ENCODE results near the gene OR2K2.
"Not testable (repeated sequence)": the region's sequence is repeated elsewhere in the genome, so short reads cannot be mapped to it uniquely, and the experiment has no call there.

OR2K2 gene, protein sequence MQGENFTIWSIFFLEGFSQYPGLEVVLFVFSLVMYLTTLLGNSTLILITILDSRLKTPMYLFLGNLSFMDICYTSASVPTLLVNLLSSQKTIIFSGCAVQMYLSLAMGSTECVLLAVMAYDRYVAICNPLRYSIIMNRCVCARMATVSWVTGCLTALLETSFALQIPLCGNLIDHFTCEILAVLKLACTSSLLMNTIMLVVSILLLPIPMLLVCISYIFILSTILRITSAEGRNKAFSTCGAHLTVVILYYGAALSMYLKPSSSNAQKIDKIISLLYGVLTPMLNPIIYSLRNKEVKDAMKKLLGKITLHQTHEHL

DNA sequence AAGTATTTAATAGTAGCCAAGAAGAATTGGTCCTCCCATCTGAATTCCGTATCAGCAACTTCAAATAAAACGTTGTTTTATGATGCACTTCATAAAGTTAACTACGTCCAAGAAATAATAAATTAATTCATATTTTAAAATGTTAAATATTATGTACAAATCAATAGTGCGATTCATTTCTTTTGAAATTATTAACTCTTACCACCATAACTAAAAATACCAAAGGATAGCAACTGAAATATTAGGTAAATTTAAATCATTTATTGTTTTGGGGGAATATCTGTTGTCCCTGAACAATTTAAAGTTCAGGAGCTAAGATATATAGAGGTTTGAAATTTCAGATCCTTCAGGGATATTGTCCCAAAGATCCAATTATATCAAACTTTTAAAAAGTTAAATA lies at the start of gene OR2K2:
Gene OR2K2, minus strand, starts transcription at position 101 of the 400 bp plus-strand sequence. CDS start 1,791 bp downstream, outside the sequence.
- no peak for DNase-seq (ENCODE audit: low read depth in 2 of 3, low spot score in 2 of 3)

DNA sequence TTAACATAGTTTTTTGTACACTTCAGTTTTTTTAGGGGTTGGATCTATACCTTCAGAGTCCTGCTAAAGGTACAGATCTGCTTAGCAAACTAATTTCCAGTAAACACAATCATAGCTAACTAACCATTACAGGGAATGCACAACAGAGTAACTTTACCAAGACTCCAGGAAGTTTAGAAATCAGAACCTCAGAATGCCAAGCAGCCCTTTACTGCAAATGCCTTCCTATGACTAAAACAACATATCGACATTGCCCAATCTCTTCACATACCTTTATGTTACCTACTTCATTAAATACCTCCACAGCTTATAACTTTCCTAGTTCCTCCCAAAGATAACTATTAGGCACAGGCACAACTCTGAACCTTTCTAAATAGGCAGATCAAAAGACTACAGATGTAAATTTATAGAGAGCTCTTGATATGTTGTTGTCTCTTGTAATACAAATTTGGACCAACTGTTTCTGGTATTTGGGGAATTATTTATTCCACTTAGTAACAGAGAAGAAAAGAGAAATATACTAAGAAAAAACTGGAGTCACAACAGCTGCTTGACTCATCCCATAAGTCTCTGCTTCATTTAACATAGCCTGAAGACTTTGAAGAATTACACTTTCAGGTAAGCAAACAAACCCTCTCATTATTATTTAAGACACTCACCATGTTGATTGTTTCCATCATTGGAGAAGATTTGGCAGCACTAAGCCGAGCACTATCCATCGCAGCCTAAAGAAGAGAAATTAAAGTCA lies 46.0 kb upstream of the OR2K2 start:
- no peak for DNase-seq (ENCODE audit: low read depth in 2 of 3, low spot score in 2 of 3)

GRCh38 chr9:111375062-111375461 lies 45.0 kb upstream of the OR2K2 start:
- no peak for DNase-seq (ENCODE audit: low read depth in 2 of 3, low spot score in 2 of 3)

- DNase-seq (ENCODE audit: low read depth in 2 of 3, low spot score in 2 of 3): no peak
Observed at GRCh38 chr9:111372297-111372696, 42.3 kb upstream of the OR2K2 start.

- no peak for DNase-seq (ENCODE audit: low read depth in 2 of 3, low spot score in 2 of 3)
Observed at GRCh38 chr9:111366978-111367377, 37.0 kb upstream of the OR2K2 start.

GRCh38 chr9:111362526-111362925 lies 32.5 kb upstream of the OR2K2 start:
- DNase-seq (ENCODE audit: low read depth in 2 of 3, low spot score in 2 of 3): no peak

DNA sequence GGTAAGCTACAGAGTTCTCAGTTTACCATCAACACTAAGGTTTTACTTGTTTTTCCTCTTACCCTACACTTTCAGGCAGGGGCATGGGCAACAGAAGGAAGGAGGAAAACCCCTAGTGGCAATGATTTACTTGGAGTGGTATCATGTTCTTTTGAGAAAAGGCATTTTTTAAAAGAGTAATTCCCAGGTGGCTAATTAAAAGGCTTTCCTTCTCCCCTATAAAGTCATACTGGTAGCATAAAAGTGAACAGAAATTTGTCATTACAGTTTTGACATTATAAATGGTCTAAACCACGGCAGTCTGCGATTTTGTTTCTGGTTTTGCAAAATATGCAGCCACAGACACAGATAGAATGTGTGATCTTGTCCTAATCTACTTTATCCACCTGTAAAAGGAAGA lies 30.9 kb upstream of the OR2K2 start:
- no peak for DNase-seq (ENCODE audit: low read depth in 2 of 3, low spot score in 2 of 3)

- DNase-seq (ENCODE audit: low read depth in 2 of 3, low spot score in 2 of 3): no peak
Observed at GRCh38 chr9:111356481-111357244, 26.6 kb upstream of the OR2K2 start.

DNA sequence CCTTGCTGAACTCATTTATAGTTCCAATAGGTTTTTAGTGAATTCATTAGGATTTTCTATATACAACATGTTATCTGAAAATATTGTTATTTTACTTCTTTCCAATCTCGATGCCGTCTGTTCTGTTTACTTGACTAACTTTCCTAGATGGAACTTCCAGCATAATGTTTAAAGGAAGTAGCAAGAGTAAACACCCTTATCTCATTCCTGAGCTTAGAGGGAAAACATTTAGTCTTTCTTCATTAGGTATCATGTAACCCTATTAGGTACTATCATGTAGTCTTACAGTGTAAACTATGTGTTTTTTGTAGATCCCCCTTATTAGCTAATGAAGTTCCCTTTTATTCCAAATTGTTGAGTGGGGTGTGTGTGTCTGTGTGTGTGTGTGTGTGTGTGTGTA lies 22.5 kb upstream of the OR2K2 start:
- DNase-seq (ENCODE audit: low read depth in 2 of 3, low spot score in 2 of 3): no peak

DNA sequence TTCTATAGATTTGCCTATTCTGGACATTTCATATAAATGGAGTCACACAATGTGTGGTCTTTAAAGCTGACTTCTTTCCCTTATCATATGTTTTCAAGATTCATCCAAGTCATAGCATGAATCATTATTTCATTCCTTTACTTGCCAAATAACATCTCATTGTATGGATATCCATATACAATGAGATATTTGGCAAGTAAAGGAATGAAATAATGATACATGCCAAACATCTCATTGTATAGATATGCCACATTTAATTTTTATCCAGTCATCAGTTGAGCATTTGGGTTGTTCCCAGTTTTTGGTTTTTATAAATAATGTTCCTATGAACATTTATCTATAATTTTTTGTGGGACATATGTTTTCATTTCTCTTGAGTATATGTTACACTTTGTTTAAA lies 20.5 kb upstream of the OR2K2 start:
- DNase-seq (ENCODE audit: low read depth in 2 of 3, low spot score in 2 of 3): no peak

DNA sequence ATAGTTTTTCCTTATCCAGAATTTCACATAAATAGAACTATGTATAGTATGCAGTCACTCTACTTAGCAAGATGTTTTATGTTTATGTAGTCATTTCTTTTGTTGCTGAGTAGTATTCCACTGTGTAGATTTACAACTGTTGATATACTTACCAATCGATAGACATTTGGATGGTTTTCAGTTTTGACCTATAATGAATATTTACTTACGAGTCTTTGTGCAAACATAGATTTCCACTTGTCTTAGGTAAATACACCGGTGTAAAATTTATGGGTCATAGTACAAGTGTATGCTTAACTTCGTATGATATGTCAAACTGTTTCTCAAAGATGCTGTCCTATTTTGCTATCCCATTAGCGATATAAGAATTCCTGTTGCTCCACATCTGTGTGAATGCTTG lies 19.7 kb upstream of the OR2K2 start:
- DNase-seq (ENCODE audit: low read depth in 2 of 3, low spot score in 2 of 3): no peak

DNA sequence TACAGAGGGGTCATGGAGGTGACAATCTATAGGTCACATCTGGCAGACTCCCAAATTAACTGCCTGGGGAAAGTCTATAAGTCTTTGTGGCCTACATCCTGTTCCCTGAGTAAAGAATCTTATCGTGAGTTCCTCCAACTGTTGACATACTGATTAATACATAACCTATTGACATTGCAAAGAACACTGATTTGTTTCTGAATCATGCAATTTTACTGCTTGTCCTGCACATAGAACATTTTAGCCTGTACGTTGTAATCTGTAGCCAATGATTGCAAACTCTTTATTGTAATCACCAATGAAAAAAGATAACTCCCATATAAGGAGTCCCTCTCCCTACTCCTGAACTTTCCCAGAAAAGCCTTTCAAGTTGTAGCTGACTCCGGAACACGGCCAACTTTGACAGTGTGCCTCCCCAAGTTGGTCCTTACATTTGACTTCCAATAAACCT lies 18.8 kb upstream of the OR2K2 start:
- no peak for DNase-seq (ENCODE audit: low read depth in 2 of 3, low spot score in 2 of 3)

- DNase-seq (ENCODE audit: low read depth in 2 of 3, low spot score in 2 of 3): not testable (repeated sequence)
Observed at GRCh38 chr9:111334318-111334863, 4.4 kb upstream of the OR2K2 start.

- DNase-seq (ENCODE audit: low read depth in 2 of 3, low spot score in 2 of 3): no peak
Observed at GRCh38 chr9:111320631-111321030, 9.4 kb downstream of the OR2K2 start.

GRCh38 chr9:111316796-111317195 lies 13.2 kb downstream of the OR2K2 start:
- DNase-seq (ENCODE audit: low read depth in 2 of 3, low spot score in 2 of 3): no peak

- no peak for DNase-seq (ENCODE audit: low read depth in 2 of 3, low spot score in 2 of 3)
Observed at GRCh38 chr9:111305914-111306313, 24.1 kb downstream of the OR2K2 start.

DNA sequence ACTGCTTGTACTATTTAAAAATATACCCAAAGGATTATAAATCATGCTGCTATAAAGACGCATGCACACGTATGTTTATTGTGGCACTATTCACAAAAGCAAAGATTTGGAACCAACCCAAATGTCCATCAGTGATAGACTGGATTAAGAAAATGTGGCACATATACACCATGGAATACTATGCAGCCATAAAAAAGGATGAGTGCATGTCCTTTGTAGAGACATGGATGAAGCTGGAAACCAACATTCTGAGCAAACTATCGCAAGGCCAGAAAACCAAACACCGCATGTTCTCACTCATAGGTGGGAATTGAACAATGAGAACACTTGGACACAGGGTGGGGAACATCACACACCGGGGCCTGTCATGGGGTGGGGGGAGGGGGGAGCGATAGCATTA lies 26.0 kb downstream of the OR2K2 start:
- not testable (repeated sequence) for DNase-seq (ENCODE audit: low read depth in 2 of 3, low spot score in 2 of 3)

DNA sequence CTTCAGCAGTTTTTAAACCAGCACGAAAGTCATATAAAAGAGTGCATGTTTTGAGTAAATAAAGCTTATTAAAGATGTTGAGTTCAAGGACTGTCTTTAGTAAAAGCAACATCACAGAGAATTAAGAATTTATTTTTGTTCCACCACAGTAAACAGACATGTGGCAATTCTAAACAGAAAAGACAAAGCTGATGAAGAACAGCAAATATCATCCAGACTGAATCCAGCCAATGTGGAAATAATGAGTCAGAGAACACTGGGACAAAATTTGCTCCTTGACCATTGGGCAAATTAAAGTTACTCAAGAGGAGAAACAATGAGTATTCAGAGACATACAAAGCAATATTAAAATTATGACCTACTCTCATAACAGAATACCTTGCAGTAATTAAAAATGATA lies 28.8 kb downstream of the OR2K2 start:
- no peak for DNase-seq (ENCODE audit: low read depth in 2 of 3, low spot score in 2 of 3)

DNA sequence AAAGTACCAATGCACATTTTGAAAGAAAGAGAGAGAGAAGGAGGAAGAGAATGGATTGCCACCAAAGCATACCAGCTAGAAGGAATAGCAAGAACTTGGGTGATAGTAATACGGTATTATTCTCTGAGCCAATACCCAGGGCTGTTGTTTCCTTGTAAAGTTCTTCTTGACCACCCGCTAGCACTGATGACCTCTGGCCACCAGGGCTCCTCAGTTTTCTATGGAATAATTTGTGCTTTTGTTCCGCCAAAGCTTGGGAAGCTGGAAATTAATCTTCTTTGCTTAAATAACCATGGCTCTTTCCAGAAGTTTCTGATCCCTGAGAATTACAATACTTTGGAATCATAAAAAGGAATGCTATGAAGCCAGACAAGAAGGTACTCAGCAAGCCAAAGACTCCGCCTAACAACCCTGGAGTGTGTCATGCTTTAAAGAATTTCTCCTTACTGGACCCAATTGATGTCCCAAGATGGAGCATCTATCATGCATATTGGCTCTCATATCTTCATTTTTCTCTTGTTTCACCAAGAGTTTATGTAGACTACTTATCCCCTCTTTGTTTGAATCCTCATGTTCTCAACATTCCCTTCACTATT lies 29.8 kb downstream of the OR2K2 start:
- DNase-seq (ENCODE audit: low read depth in 2 of 3, low spot score in 2 of 3): no peak

GRCh38 chr9:111299599-111299966 lies 30.4 kb downstream of the OR2K2 start:
- not testable (repeated sequence) for DNase-seq (ENCODE audit: low read depth in 2 of 3, low spot score in 2 of 3)
